Mammary epithelial cell (primary cell): ENCODE results near the gene YIPF5.

Experiments used
- CTCF ChIP-seq, 2 donors: IDR thresholded peaks in 1 of 2; conservative IDR thresholded peaks in 1 of 2; 2 replicates each; pipeline ENCODE4 v1.5.1; 2011 to 2012; ENCODE audit warnings: inconsistent platforms in 2 of 2, low read length in 2 of 2, mild to moderate bottlenecking in 2 of 2, control low read depth in 1 of 2, low read depth in 1 of 2; ENCODE audit not compliant: insufficient read depth in 1 of 2; ENCODE audit errors: extremely low read depth in 1 of 2
- EZH2 ChIP-seq: IDR thresholded peaks from 2 replicates; pipeline ENCODE4 v1.6.1; 2012; ENCODE audit warnings: low read length, inconsistent platforms, borderline replicate concordance

GRCh38 chr5:144166696-144167095, 3.8 kb downstream of the YIPF5 start:
- TF ChIP-seq CTCF (conservative IDR thresholded peaks at IDR 0.05 in 1 of 2, IDR thresholded peaks at IDR 0.05 in 1 of 2; ENCODE audit: extremely low read depth in 1 of 2, insufficient read depth in 1 of 2, low read depth in 1 of 2, low read length in 2 of 2) (no peak), EZH2 (no peak)
